K562 (cell line): Measurements from ENCODE around the gene BHLHE40. TPM values are rescaled to one million over a fixed set of nuclear protein-coding genes. Genes with fewer than 3 reads are reported as not detected.
A peak's percentile ranks its signal among the peaks of the same experiment; 100 is the strongest.

Experiments
- ATAC-seq: fragments of 200-7000 bp; cut with Tn5 transposase; 3 replicates; pipeline ENCODE4 v1.9.1; 2020; ENCODE audit warnings: moderate library complexity
- BruUV-seq: library from RNA; stranded (reverse); fragments of 400-500 nt; replicated peaks from 2 replicates; lab custom pipeline; 2021; lab: Mats Ljungman, UMichigan
- CTCF ChIA-PET: fragments of 300-600 bp; formaldehyde crosslinking; extraction: SDS; loops from one replicate; lab custom pipeline; 2021; ENCODE audit warnings: low intra/inter-chr PET ratio; lab: Yijun Ruan, JAX
- POLR2A ChIA-PET: fragments of 300-600, 350-650 bp; sonication (Branson Sonifier 250); formaldehyde crosslinking; extraction: SDS; loops from one replicate; lab custom pipeline; 2021; ENCODE audit warnings: antibody characterized with exemption, inconsistent platforms; lab: Yijun Ruan, JAX
- DNase-seq, 4 experiments: peaks; one replicate each; pipeline versions ENCODE4 v3.0.0 to v3.0.0-alpha.2; 2011 to 2018; ENCODE audit warnings: low spot score in 3 of 4, mixed read lengths in 3 of 4; ENCODE audit errors: extremely low read depth in 1 of 4
- FAIRE-seq: peaks from 2 replicates; lab custom pipeline; 2011; peaks lifted over from hg19 to GRCh38; lab: Jason Lieb, UNC
- H2AFZ ChIP-seq: 2 replicates; pipeline ENCODE4 v1.6.0; 2011; ENCODE audit warnings: low read depth, low read length, control low read depth, inconsistent platforms
- H3K27ac ChIP-seq: fragments of 200-600 bp; 3 replicates; pipeline ENCODE4 v1.8.0; 2011; ENCODE audit warnings: low read depth, mild to moderate bottlenecking, control low read depth, inconsistent platforms, low read length, moderate library complexity, mixed read lengths; ENCODE audit errors: extremely low read depth
- H3K27me3 ChIP-seq, 2 experiments: fragments of 300-600 bp in 1 of 2; 2 replicates in 1 of 2; 3 replicates in 1 of 2; pipeline versions ENCODE4 v1.6.0 to v1.8.0; 2011; ENCODE audit warnings: inconsistent platforms in 2 of 2, low read length in 2 of 2, mild to moderate bottlenecking in 1 of 2, mixed read lengths in 1 of 2, moderate library complexity in 1 of 2; ENCODE audit not compliant: control insufficient read depth in 2 of 2, insufficient read depth in 2 of 2
- H3K36me3 ChIP-seq: fragments of 300-600 bp; 3 replicates; pipeline ENCODE4 v1.8.0; 2011; ENCODE audit warnings: mild to moderate bottlenecking, low read length, inconsistent platforms; ENCODE audit not compliant: control insufficient read depth, insufficient read depth
- H3K4me1 ChIP-seq, 2 experiments: fragments of 200-600 bp in 1 of 2; replicated peaks in 1 of 2; 2 replicates in 1 of 2; 3 replicates in 1 of 2; pipeline versions ENCODE4 v1.5.1 to v1.8.0; 2011; ENCODE audit warnings: inconsistent platforms in 2 of 2, low read length in 2 of 2, mild to moderate bottlenecking in 1 of 2, mixed read lengths in 1 of 2, moderate library complexity in 1 of 2; ENCODE audit not compliant: control insufficient read depth in 2 of 2, insufficient read depth in 2 of 2
- H3K4me2 ChIP-seq: 2 replicates; pipeline ENCODE4 v1.6.1; 2011; ENCODE audit warnings: low read length, control low read depth, inconsistent platforms, mixed read lengths; ENCODE audit not compliant: insufficient read depth
- H3K4me3 ChIP-seq: fragments of 200-600 bp; sonication (generic), shearing (Covaris generic); 2 replicates; pipeline ENCODE4 v1.5.1; 2016; ENCODE audit warnings: control low read depth, inconsistent platforms
- H3K79me2 ChIP-seq: fragments of 200-600 bp; 3 replicates; pipeline ENCODE4 v1.8.0; 2011; ENCODE audit warnings: low read length, inconsistent platforms; ENCODE audit not compliant: control insufficient read depth, insufficient read depth
- H3K9ac ChIP-seq, 2 experiments: 2 replicates each; pipeline versions ENCODE4 v1.6.0 to v1.6.1; 2011; ENCODE audit warnings: low read depth in 2 of 2, low read length in 2 of 2, control low read depth in 1 of 2, inconsistent platforms in 1 of 2, mild to moderate bottlenecking in 1 of 2, mixed read lengths in 1 of 2; ENCODE audit not compliant: insufficient read depth in 1 of 2
- H3K9me1 ChIP-seq: one replicate; pipeline ENCODE4 v1.6.0; 2011; ENCODE audit warnings: inconsistent platforms, mild to moderate bottlenecking, low read length, moderate library complexity; ENCODE audit not compliant: control insufficient read depth, insufficient read depth
- H3K9me3 ChIP-seq: replicated peaks from 2 replicates; pipeline ENCODE4 v1.5.1; 2011; ENCODE audit warnings: low read depth, low read length, inconsistent platforms; ENCODE audit not compliant: control insufficient read depth, insufficient read depth
- H4K20me1 ChIP-seq: replicated peaks from 2 replicates; pipeline ENCODE4 v1.6.1; 2011; ENCODE audit warnings: low read length, inconsistent platforms, mixed read lengths; ENCODE audit not compliant: control insufficient read depth, insufficient read depth
- DDX20 ChIP-seq: fragments of 450-650 bp; IDR thresholded peaks from 2 replicates; pipeline ENCODE4 v1.6.1; 2016; ENCODE audit warnings: missing genetic modification characterization, low read depth, mild to moderate bottlenecking, missing compliant biosample characterization, moderate library complexity
- EGR1 ChIP-seq: fragments of 450-650 bp; conservative IDR thresholded peaks from 2 replicates; pipeline ENCODE4 v1.6.1; 2017; ENCODE audit warnings: mild to moderate bottlenecking
- ETS2 ChIP-seq: IDR thresholded peaks from 2 replicates; pipeline ENCODE4 v1.6.1; 2016; ENCODE audit warnings: borderline replicate concordance, missing genetic modification characterization, mild to moderate bottlenecking, moderate library complexity, missing compliant biosample characterization; ENCODE audit not compliant: poor library complexity, severe bottlenecking
- HDAC1 ChIP-seq, 2 experiments: fragments of 450-650 bp; IDR thresholded peaks; 2 replicates each; pipeline ENCODE4 v1.6.1; 2016 to 2017; ENCODE audit warnings: inconsistent platforms in 1 of 2, mild to moderate bottlenecking in 1 of 2, moderate library complexity in 1 of 2
- JUNB ChIP-seq: fragments of 450-650 bp; formaldehyde crosslinking; conservative IDR thresholded peaks from 2 replicates; pipeline ENCODE4 v1.4.0; 2020; ENCODE audit warnings: mild to moderate bottlenecking
- MEF2A ChIP-seq: IDR thresholded peaks from 2 replicates; pipeline ENCODE4 v1.6.1; 2011; ENCODE audit warnings: low read depth, mild to moderate bottlenecking, low read length, moderate library complexity; ENCODE audit not compliant: control insufficient read depth
- PYGO2 ChIP-seq: fragments of 450-650 bp; IDR thresholded peaks from 2 replicates; pipeline ENCODE4 v1.6.1; 2016; ENCODE audit warnings: mild to moderate bottlenecking, missing genetic modification characterization, moderate library complexity, missing compliant biosample characterization
- RCOR1 ChIP-seq, 2 experiments: IDR thresholded peaks; 2 replicates each; pipeline ENCODE4 v1.6.1; 2012; ENCODE audit warnings: low read depth in 2 of 2, low read length in 2 of 2, borderline replicate concordance in 1 of 2, improper control_type of control experiment in 1 of 2
- SMC3 ChIP-seq: conservative IDR thresholded peaks from 2 replicates; pipeline ENCODE4 v1.6.1; 2011; ENCODE audit warnings: low read depth, low read length, improper control_type of control experiment; ENCODE audit not compliant: insufficient read depth
- TAF15 ChIP-seq: fragments of 200-400 bp; formaldehyde crosslinking; IDR thresholded peaks from 2 replicates; pipeline ENCODE4 v1.6.1; 2017; ENCODE audit warnings: mild to moderate bottlenecking, low read depth, low read length, moderate library complexity
- THRA ChIP-seq: fragments of 450-650 bp; IDR thresholded peaks from 2 replicates; pipeline ENCODE4 v1.6.1; 2017; ENCODE audit warnings: mild to moderate bottlenecking, moderate library complexity
- USF1 ChIP-seq: sonication (generic); formaldehyde crosslinking; IDR thresholded peaks from 2 replicates; pipeline ENCODE4 v1.9.0; 2022; ENCODE audit warnings: mild to moderate bottlenecking, missing genetic modification reagents
- ZBTB12 ChIP-seq: fragments of 250-450 bp; sonication (Bioruptor Pico); IDR thresholded peaks from 2 replicates; pipeline ENCODE4 v1.4.0; 2020
- ZNF239 ChIP-seq: fragments of 250-450 bp; sonication (Bioruptor Pico); IDR thresholded peaks from 2 replicates; pipeline ENCODE4 v1.4.0; 2020; ENCODE audit warnings: mild to moderate bottlenecking
- ZNF263 ChIP-seq: sonication (generic); formaldehyde crosslinking; IDR thresholded peaks from 2 replicates; pipeline ENCODE4 v1.8.0; 2022; ENCODE audit warnings: mild to moderate bottlenecking, missing genetic modification reagents, borderline replicate concordance
- ZNF354B ChIP-seq: fragments of 250-450 bp; sonication (Bioruptor Pico); IDR thresholded peaks from 2 replicates; pipeline ENCODE4 v1.4.0; 2020
- ZNF551 ChIP-seq: fragments of 250-450 bp; sonication (Bioruptor Pico); IDR thresholded peaks from 2 replicates; pipeline ENCODE4 v1.5.0; 2021; ENCODE audit warnings: mild to moderate bottlenecking, moderate library complexity
- ZSCAN29 ChIP-seq: fragments of 450-650 bp; IDR thresholded peaks from 2 replicates; pipeline ENCODE4 v1.6.1; 2017
- WGBS: fragments of 100-300 bp; shearing (Covaris generic); methylation state at CpG from one replicate; pipeline ENCODE4 v1.1.6; 2016; ENCODE audit warnings: low coverage, mixed read lengths; ENCODE audit not compliant: insufficient coverage; ENCODE audit errors: missing lambda C conversion rate; 5-methylcytosine and 5-hydroxymethylcytosine counted together
- in situ Hi-C: fragments of 300-500 bp; cut with MboI; formaldehyde crosslinking; loops from 4 replicates; pipeline ENCODE4 v1.15.0; 2018; ENCODE audit warnings: inconsistent platforms, mixed read lengths
- intact Hi-C: fragments of 100-400 bp; cut with micrococcal nuclease; formaldehyde crosslinking; loops from 2 replicates; pipeline ENCODE4 v1.14.2; 2022
- polyA plus RNA-seq, 8 experiments: library from polyadenylated mRNA; depleted of rRNA in 4 of 8; stranded (reverse) in 5 of 8; unstranded in 3 of 8; fragments of >200 nt; fragmentation: Nextera tagmentation in 2 of 8; fragmentation: Illumina TruSeq in 1 of 8; extraction: Ambion mirVana in 2 of 8; extraction: Trizol in 1 of 8; gene quantifications; 2 replicates each; pipeline versions ENCODE4 v1.2.1 to v1.2.3, GENCODE V29; 2011 to 2014; ENCODE audit warnings: inconsistent platforms in 1 of 8, missing spikeins in 1 of 8
- total RNA-seq, 7 experiments: library from RNA; depleted of rRNA in 6 of 7; stranded (reverse); fragments of >200 nt in 6 of 7; fragmentation: Illumina TruSeq in 2 of 7; extraction: Trizol in 2 of 7; gene quantifications; 2 replicates each; pipeline versions ENCODE4 v1.2.1 to v1.2.3, GENCODE V29; 2011 to 2021; ENCODE audit warnings: low replicate concordance in 1 of 7

BHLHE40 gene
- total and polyA plus RNA-seq, 9 of the 15 experiments (the other 6 are each of a cell fraction or from before 2014, with no cell fraction given): 12.0 to 83.9 (median 31.4) TPM

- TF ChIP-seq TAF15 (no peak), PYGO2 (no peak), ZBTB12 (CRISPR knock-in tag) (no peak), EGR1 (no peak), ZNF239 (no peak), MEF2A (no peak), ZSCAN29 (no peak), JUNB (no peak), SMC3 (no peak), ZNF354B (no peak), ZNF551 (no peak), ZNF263 (no peak)
Measured at GRCh38 chr3:5009506-5010109, 30.4 kb downstream of the BHLHE40 start (continued).

- Histone ChIP-seq H3K4me2 (no peak overlapping the region), H3K36me3 (no peaks in the 10 kb centered on the region), H3K9me3 (no peaks in the 10 kb centered on the region), H3K9ac (no peak overlapping the region), H3K27ac (no peak overlapping the region), H3K79me2 (no peaks in the 10 kb centered on the region), H3K27me3 (no peaks in the 10 kb centered on the region), H3K4me3 (no peak overlapping the region), H3K9me1 (no peaks in the 10 kb centered on the region), H2AFZ (no peak overlapping the region), H4K20me1 (no peaks in the 10 kb centered on the region), H3K4me1 (peaks cover 42 to 61% of the 10 kb centered on the region in 2 experiments)
- ATAC-seq (no peak), FAIRE-seq (no peak), DNase-seq (no peak)
- in situ Hi-C loops: no loop called here
- 68% methylated on average over 6 of the region's 6 CpGs for WGBS
- POLR2A ChIA-PET: interaction anchor here (1.6 kb wide), 1 partner anchor 26 kb away, joined by 11 read pairs; no protein-coding TSS in a partner anchor
- no TSS peak for BruUV-seq
- CTCF ChIA-PET: no interaction called here
- intact Hi-C loops: no loop called here
- TF ChIP-seq RCOR1 (IDR thresholded peaks at IDR 0.05; ENCODE audit: borderline replicate concordance in 1 of 2, low read depth in 2 of 2, low read length in 2 of 2) (peak; percentile 32 to 88; a peak in 2 of 4 replicates), THRA (no peak), USF1 (no peak), HDAC1 (IDR thresholded peaks at IDR 0.05) (peak in 1 of 2 experiments; percentile 70; a peak in 1 of 4 replicates), ETS2 (tag) (no peak), DDX20 (tag) (no peak)
Measured at GRCh38 chr3:5010140-5010539, 30.9 kb downstream of the BHLHE40 start.
